GM12878 (cell line): ENCODE measurements around the gene RPAP3. TPM values are rescaled to one million over a fixed set of nuclear protein-coding genes. Genes with fewer than 3 reads are reported as not detected.

Experiments
- ATAC-seq: fragments of 200-7000 bp; cut with Tn5 transposase; 3 replicates; pipeline ENCODE4 v1.9.1; 2020; ENCODE audit warnings: mild to moderate bottlenecking, moderate library complexity
- BruUV-seq: library from RNA; stranded (reverse); fragments of 400-500 nt; replicated peaks from 2 replicates; lab custom pipeline; 2021; lab: Mats Ljungman, UMichigan
- CTCF ChIA-PET: fragments of 300-600 bp; sonication (Branson Sonifier 250); formaldehyde crosslinking; extraction: SDS; loops from one replicate; lab custom pipeline; 2021; ENCODE audit warnings: inconsistent platforms; lab: Yijun Ruan, JAX
- POLR2A ChIA-PET: fragments of 350-600 bp; formaldehyde crosslinking; extraction: SDS; loops from one replicate; lab custom pipeline; 2021; ENCODE audit warnings: inconsistent platforms; lab: Charles Lee
- RAD21 ChIA-PET: fragments of 300-600 bp; sonication (Branson Sonifier 250); formaldehyde crosslinking; loops from one replicate; lab custom pipeline; 2023; ENCODE audit warnings: antibody characterized with exemption; ENCODE audit not compliant: unreplicated experiment; lab: Charles Lee
- SMC1A ChIA-PET: fragments of 300-600 bp; sonication (Branson Sonifier 250); formaldehyde crosslinking; loops from one replicate; lab custom pipeline; 2023; ENCODE audit not compliant: unreplicated experiment, uncharacterized antibody; lab: Charles Lee
- DNase-seq: peaks from one replicate; pipeline ENCODE4 v3.0.0-alpha.2; 2011; ENCODE audit warnings: low read depth, low spot score
- FAIRE-seq: peaks from 3 replicates; lab custom pipeline; 2011; peaks lifted over from hg19 to GRCh38; lab: Jason Lieb, UNC
- H2AFZ ChIP-seq: 2 replicates; pipeline ENCODE4 v1.6.0; 2011; ENCODE audit warnings: low read depth, low read length, control low read depth; ENCODE audit not compliant: control insufficient read depth
- H3K27ac ChIP-seq: 2 replicates; pipeline ENCODE4 v1.5.1; 2011; ENCODE audit warnings: control low read depth; ENCODE audit not compliant: control insufficient read depth, insufficient read depth
- H3K27me3 ChIP-seq, 2 experiments: replicated peaks in 1 of 2; 2 replicates each; pipeline versions ENCODE4 v1.6.0 to v1.6.1; 2011; ENCODE audit warnings: low read length in 1 of 2; ENCODE audit not compliant: control insufficient read depth in 2 of 2, insufficient read depth in 2 of 2
- H3K36me3 ChIP-seq, 2 experiments: 2 replicates each; pipeline ENCODE4 v1.5.1; 2011; ENCODE audit warnings: low read length in 1 of 2; ENCODE audit not compliant: control insufficient read depth in 2 of 2, insufficient read depth in 2 of 2
- H3K4me1 ChIP-seq: 2 replicates; pipeline ENCODE4 v1.6.1; 2011; ENCODE audit warnings: mild to moderate bottlenecking, low read length, moderate library complexity, mixed read lengths; ENCODE audit not compliant: control insufficient read depth, insufficient read depth
- H3K4me2 ChIP-seq: 2 replicates; pipeline ENCODE4 v1.6.0; 2011; ENCODE audit warnings: control low read depth; ENCODE audit not compliant: control insufficient read depth, insufficient read depth
- H3K4me3 ChIP-seq: fragments of 200-600 bp; sonication (generic); 2 replicates; pipeline ENCODE4 v1.5.1; 2016
- H3K79me2 ChIP-seq: 2 replicates; pipeline ENCODE4 v1.6.0; 2011; ENCODE audit warnings: low read length; ENCODE audit not compliant: control insufficient read depth, insufficient read depth
- H3K9ac ChIP-seq: 2 replicates; pipeline ENCODE4 v1.8.0; 2011; ENCODE audit warnings: low read length, control low read depth, mixed read lengths; ENCODE audit not compliant: control insufficient read depth, insufficient read depth
- H3K9me3 ChIP-seq: replicated peaks from 3 replicates; pipeline ENCODE4 v1.5.1; 2011; ENCODE audit warnings: mild to moderate bottlenecking, low read length; ENCODE audit not compliant: control insufficient read depth, insufficient read depth
- H4K20me1 ChIP-seq: 2 replicates; pipeline ENCODE4 v1.6.0; 2011; ENCODE audit not compliant: control insufficient read depth, insufficient read depth
- BHLHE40 ChIP-seq, 2 experiments: fragments of 450-650 bp in 1 of 2; IDR thresholded peaks; 2 replicates each; pipeline ENCODE4 v1.6.1; 2011 to 2017; ENCODE audit warnings: low read depth in 2 of 2, borderline replicate concordance in 1 of 2, improper control_type of control experiment in 1 of 2, low read length in 1 of 2, mild to moderate bottlenecking in 1 of 2
- CREB1 ChIP-seq: IDR thresholded peaks from 2 replicates; pipeline ENCODE4 v1.6.1; 2012; ENCODE audit warnings: low read depth, mild to moderate bottlenecking, inconsistent platforms
- E2F4 ChIP-seq: IDR thresholded peaks from 2 replicates; pipeline ENCODE4 v1.6.1; 2012; ENCODE audit warnings: low read depth, low read length, improper control_type of control experiment
- EP300 ChIP-seq, 2 experiments: fragments of 150-350 bp in 1 of 2; IDR thresholded peaks; 2 replicates each; pipeline ENCODE4 v1.6.1; 2011 to 2012; ENCODE audit warnings: low read depth in 2 of 2, low read length in 2 of 2, borderline replicate concordance in 1 of 2, improper control_type of control experiment in 1 of 2, inconsistent platforms in 1 of 2; ENCODE audit not compliant: control insufficient read depth in 1 of 2
- IRF4 ChIP-seq: IDR thresholded peaks from 2 replicates; pipeline ENCODE4 v1.6.1; 2011; ENCODE audit warnings: low read depth, low read length
- MAX ChIP-seq: IDR thresholded peaks from 2 replicates; pipeline ENCODE4 v1.6.1; 2012; ENCODE audit warnings: low read depth, low read length, improper control_type of control experiment
- MYB ChIP-seq: fragments of 150-350 bp; IDR thresholded peaks from 2 replicates; pipeline ENCODE4 v1.6.1; 2014; ENCODE audit warnings: mild to moderate bottlenecking, low read depth, low read length, borderline replicate concordance
- NBN ChIP-seq: fragments of 450-650 bp; IDR thresholded peaks from 2 replicates; pipeline ENCODE4 v1.6.1; 2016
- POLR2A ChIP-seq: IDR thresholded peaks from 2 replicates; pipeline ENCODE4 v1.6.1; 2011; ENCODE audit warnings: low read depth, mild to moderate bottlenecking, low read length
- POU2F2 ChIP-seq: IDR thresholded peaks from 3 replicates; pipeline ENCODE4 v1.6.1; 2011; ENCODE audit warnings: low read depth, mild to moderate bottlenecking, low read length, borderline replicate concordance
- SRF ChIP-seq, 2 experiments: IDR thresholded peaks; 2 replicates each; pipeline ENCODE4 v1.6.1; 2011; ENCODE audit warnings: low read depth in 2 of 2, low read length in 2 of 2, mild to moderate bottlenecking in 1 of 2, moderate library complexity in 1 of 2
- TARDBP ChIP-seq: IDR thresholded peaks from 2 replicates; pipeline ENCODE4 v1.6.1; 2016; ENCODE audit warnings: borderline replicate concordance
- USF2 ChIP-seq: IDR thresholded peaks from 2 replicates; pipeline ENCODE4 v1.6.1; 2011; ENCODE audit warnings: low read depth, low read length, improper control_type of control experiment, borderline replicate concordance
- ZNF217 ChIP-seq: fragments of 450-650 bp; IDR thresholded peaks from 2 replicates; pipeline ENCODE4 v1.6.1; 2017; ENCODE audit warnings: antibody characterized with exemption, mild to moderate bottlenecking
- ZNF274 ChIP-seq: IDR thresholded peaks from one replicate; pipeline ENCODE4 v1.8.0; 2011; ENCODE audit not compliant: insufficient read length, insufficient read depth
- WGBS: methylation state at CpG from one replicate; pipeline ENCODE4 v1.1.6; 2016; ENCODE audit warnings: low lambda C conversion rate; ENCODE audit not compliant: insufficient replicate concordance, insufficient coverage; ENCODE audit errors: missing lambda C conversion rate; 5-methylcytosine and 5-hydroxymethylcytosine counted together
- in situ Hi-C: fragments of 300-500 bp; cut with MboI; formaldehyde crosslinking; loops from 9 replicates; pipeline ENCODE4 v1.14.3; 2018; ENCODE audit warnings: mixed read lengths
- intact Hi-C: fragments of 100-400 bp; cut with micrococcal nuclease; formaldehyde crosslinking; loops from one replicate; pipeline ENCODE4 v1.14.2; 2022; ENCODE audit not compliant: unreplicated experiment
- polyA plus RNA-seq, 11 experiments: library from polyadenylated mRNA; depleted of rRNA in 4 of 11; unstranded in 6 of 11; stranded (reverse) in 5 of 11; fragments of >200 nt; fragmentation: Nextera tagmentation in 4 of 11; fragmentation: Illumina TruSeq in 1 of 11; extraction: Ambion mirVana in 4 of 11; extraction: Trizol in 1 of 11; gene quantifications; 1 replicate in 1 of 11; 2 replicates in 10 of 11; pipeline versions ENCODE4 v1.2.1 to v1.2.3, GENCODE V29; 2011 to 2016; ENCODE audit warnings: inconsistent platforms in 2 of 11, missing spikeins in 2 of 11, low read depth in 1 of 11
- total RNA-seq, 4 experiments: library from RNA; depleted of rRNA in 3 of 4; stranded (reverse); fragments of >200 nt in 3 of 4; fragmentation: Illumina TruSeq in 1 of 4; extraction: Trizol in 1 of 4; gene quantifications; 2 replicates each; pipeline versions ENCODE4 v1.2.1 to v1.2.3, GENCODE V29; 2013 to 2021

The RPAP3 gene
- total and polyA plus RNA-seq, 10 of the 15 experiments (the other 5 are each of a cell fraction or from before 2014, with no cell fraction given), result 14.1 to 50.6 (median 28.4) TPM

- RAD21 ChIA-PET, result no interaction called here
- intact Hi-C loops, result no loop called here
- in situ Hi-C loops, result no loop called here
These were observed 71.7 kb downstream of the RPAP3 start for GRCh38 chr12:47634127-47634526.

GRCh38 chr12:47621960-47622359 is 83.9 kb downstream of the RPAP3 start:
- intact Hi-C loops, result no loop called here
- in situ Hi-C loops, result no loop called here

More at GRCh38 chr12:47634127-47634526, 71.7 kb downstream of the RPAP3 start:
- no peak overlapping the region for H3K4me3 ChIP-seq
- ChIA-PET CTCF (no interaction called here), POLR2A (no interaction called here), SMC1A (no interaction called here)
- no peak for TF ChIP-seq IRF4
- TF ChIP-seq MAX, result no peak
- TF ChIP-seq EP300 (IDR thresholded peaks at IDR 0.05; ENCODE audit: borderline replicate concordance in 1 of 2, control insufficient read depth in 1 of 2, low read depth in 2 of 2, low read length in 2 of 2), result no peak
- no peak overlapping the region for H3K4me2 ChIP-seq
- no peaks in the 10 kb centered on the region for H3K79me2 ChIP-seq
- DNase-seq, result no peak
- no peak overlapping the region for H2AFZ ChIP-seq
- H3K36me3 ChIP-seq, result no peaks in the 10 kb centered on the region
- no peaks in the 10 kb centered on the region; the same call in 2 of the 3 replicates for H3K9me3 ChIP-seq
- no TSS peak for BruUV-seq
- H4K20me1 ChIP-seq, result no peaks in the 10 kb centered on the region
- WGBS, result 79% methylated on average over 16 of the region's 16 CpGs
- no peaks in the 10 kb centered on the region for H3K27me3 ChIP-seq
- H3K9ac ChIP-seq, result no peak overlapping the region
- H3K4me1 ChIP-seq, result no peaks in the 10 kb centered on the region
- no peak for ATAC-seq
- FAIRE-seq, result no peak
- H3K27ac ChIP-seq, result no peak overlapping the region

More at GRCh38 chr12:47621960-47622359, 83.9 kb downstream of the RPAP3 start:
- BruUV-seq, result no TSS peak
- Histone ChIP-seq H2AFZ (no peak overlapping the region), H3K4me2 (no peak overlapping the region), H3K9ac (no peak overlapping the region), H3K9me3 (no peaks in the 10 kb centered on the region), H3K4me1 (no peaks in the 10 kb centered on the region), H3K27ac (no peak overlapping the region), H3K27me3 (no peaks in the 10 kb centered on the region), H3K4me3 (no peak overlapping the region), H3K79me2 (no peaks in the 10 kb centered on the region), H3K36me3 (no peaks in the 10 kb centered on the region), H4K20me1 (no peaks in the 10 kb centered on the region)
- no peak for ATAC-seq
- ChIA-PET POLR2A (no interaction called here), SMC1A (no interaction called here), CTCF (interaction anchor here (1.7 kb wide), 1 partner anchor 15 kb away, joined by 5 read pairs; no protein-coding TSS in a partner anchor), RAD21 (no interaction called here)
- FAIRE-seq, result no peak
- DNase-seq, result no peak
- TF ChIP-seq ZNF217, result no peak
- TF ChIP-seq ZNF274, result no peak
- no peak for TF ChIP-seq POU2F2
- no peak for TF ChIP-seq CREB1
- no peak for TF ChIP-seq USF2
- TF ChIP-seq POLR2A, result no peak
- no peak for TF ChIP-seq TARDBP
- no peak for TF ChIP-seq E2F4
- TF ChIP-seq MYB, result no peak
- TF ChIP-seq SRF (IDR thresholded peaks at IDR 0.05; ENCODE audit: low read depth in 2 of 2, low read length in 2 of 2), result no peak
- no peak for TF ChIP-seq NBN
- no peak for TF ChIP-seq BHLHE40 (IDR thresholded peaks at IDR 0.05; ENCODE audit: borderline replicate concordance in 1 of 2, low read depth in 2 of 2, low read length in 1 of 2)
- WGBS, result 47% methylated on average over 1 of the region's 1 CpG
